ENCODE measurements around the gene STK36.

The STK36 gene, protein sequence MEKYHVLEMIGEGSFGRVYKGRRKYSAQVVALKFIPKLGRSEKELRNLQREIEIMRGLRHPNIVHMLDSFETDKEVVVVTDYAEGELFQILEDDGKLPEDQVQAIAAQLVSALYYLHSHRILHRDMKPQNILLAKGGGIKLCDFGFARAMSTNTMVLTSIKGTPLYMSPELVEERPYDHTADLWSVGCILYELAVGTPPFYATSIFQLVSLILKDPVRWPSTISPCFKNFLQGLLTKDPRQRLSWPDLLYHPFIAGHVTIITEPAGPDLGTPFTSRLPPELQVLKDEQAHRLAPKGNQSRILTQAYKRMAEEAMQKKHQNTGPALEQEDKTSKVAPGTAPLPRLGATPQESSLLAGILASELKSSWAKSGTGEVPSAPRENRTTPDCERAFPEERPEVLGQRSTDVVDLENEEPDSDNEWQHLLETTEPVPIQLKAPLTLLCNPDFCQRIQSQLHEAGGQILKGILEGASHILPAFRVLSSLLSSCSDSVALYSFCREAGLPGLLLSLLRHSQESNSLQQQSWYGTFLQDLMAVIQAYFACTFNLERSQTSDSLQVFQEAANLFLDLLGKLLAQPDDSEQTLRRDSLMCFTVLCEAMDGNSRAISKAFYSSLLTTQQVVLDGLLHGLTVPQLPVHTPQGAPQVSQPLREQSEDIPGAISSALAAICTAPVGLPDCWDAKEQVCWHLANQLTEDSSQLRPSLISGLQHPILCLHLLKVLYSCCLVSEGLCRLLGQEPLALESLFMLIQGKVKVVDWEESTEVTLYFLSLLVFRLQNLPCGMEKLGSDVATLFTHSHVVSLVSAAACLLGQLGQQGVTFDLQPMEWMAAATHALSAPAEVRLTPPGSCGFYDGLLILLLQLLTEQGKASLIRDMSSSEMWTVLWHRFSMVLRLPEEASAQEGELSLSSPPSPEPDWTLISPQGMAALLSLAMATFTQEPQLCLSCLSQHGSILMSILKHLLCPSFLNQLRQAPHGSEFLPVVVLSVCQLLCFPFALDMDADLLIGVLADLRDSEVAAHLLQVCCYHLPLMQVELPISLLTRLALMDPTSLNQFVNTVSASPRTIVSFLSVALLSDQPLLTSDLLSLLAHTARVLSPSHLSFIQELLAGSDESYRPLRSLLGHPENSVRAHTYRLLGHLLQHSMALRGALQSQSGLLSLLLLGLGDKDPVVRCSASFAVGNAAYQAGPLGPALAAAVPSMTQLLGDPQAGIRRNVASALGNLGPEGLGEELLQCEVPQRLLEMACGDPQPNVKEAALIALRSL (N-terminal part only)

GRCh38 chr2:218671654-218672566 is at the start of gene STK36, which contains the start of gene RNF25:
Gene STK36 (plus strand): TSS chr2:218672086. CDS start chr2:218672830, 744 bp downstream.
Gene RNF25 (minus strand): TSS chr2:218672002. CDS start chr2:218671970, 32 bp downstream.
- DNase-seq (ENCODE audit: extremely low read depth in 1 of 2, low read depth in 1 of 2) = peak; percentile 45 to 69

DNA sequence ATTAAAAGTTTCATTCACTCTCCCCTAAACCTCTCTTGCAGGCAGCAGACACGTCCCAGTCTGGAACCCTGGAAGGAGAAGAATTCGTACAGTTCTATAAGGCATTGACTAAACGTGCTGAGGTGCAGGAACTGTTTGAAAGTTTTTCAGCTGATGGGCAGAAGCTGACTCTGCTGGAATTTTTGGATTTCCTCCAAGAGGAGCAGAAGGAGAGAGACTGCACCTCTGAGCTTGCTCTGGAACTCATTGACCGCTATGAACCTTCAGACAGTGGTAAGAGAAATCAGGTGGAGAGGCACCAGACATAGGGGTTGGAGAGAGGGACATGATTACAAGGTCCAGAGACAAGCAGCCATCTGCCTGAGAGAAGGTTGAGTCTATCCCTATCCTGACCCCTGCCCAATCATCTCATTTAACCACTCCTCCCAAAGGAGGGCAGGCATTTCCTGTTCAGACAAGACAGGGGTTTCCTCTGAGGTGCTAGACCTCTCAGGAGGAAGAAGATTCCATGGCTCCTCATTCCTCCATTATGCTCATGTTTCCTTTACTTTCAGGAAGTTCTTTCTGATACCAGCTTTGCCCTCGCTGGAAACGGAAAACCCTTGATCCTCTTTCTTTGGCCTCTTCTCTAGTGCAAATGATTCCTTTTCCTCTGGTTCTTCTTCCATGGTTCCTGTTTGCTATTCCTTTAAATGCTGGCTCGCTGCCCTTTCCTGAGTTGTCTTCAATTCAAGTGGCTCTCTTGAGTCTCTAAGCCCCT is 49.1 kb upstream of the STK36 start:
- DNase-seq (ENCODE audit: extremely low read depth in 1 of 2, low read depth in 1 of 2) = no peak

DNA sequence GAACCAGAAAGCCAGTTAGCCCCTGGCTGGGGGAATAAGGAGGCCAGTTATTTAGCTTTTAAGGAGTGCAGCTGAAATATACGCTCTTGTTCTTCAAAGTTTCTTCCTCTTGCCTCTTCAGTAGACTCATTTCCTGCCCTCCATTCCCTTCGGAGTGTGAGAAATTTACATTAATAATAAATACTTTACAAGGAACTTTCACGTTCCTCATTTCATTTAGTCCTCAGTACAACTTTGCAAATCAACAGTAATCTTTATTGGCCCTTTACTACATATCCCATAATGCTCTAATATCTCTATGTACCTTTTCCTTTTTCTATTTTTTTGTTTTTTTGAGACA is 48.5 kb upstream of the STK36 start:
- DNase-seq (ENCODE audit: extremely low read depth in 1 of 2, low read depth in 1 of 2) = no peak

DNA sequence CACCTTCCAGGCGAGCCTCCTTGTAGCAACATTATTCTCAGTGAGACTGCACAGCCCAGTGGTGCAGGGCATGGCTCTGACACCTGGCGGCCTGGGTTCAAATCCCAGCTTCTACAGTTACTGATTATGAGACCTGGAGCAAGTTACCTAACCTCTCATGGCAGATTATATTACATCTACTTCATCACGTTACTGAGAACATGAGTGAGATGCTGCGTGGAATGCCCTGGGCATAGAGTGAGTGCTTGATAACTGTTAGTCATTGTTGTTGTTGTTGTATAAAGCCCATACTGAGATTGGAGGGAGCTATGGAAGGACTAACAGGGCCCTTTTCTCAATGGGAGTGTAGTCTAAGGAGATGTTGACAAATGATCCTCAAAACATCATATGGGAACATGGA is 45.5 kb upstream of the STK36 start:
- no peak for DNase-seq (ENCODE audit: extremely low read depth in 1 of 2, low read depth in 1 of 2)

DNA sequence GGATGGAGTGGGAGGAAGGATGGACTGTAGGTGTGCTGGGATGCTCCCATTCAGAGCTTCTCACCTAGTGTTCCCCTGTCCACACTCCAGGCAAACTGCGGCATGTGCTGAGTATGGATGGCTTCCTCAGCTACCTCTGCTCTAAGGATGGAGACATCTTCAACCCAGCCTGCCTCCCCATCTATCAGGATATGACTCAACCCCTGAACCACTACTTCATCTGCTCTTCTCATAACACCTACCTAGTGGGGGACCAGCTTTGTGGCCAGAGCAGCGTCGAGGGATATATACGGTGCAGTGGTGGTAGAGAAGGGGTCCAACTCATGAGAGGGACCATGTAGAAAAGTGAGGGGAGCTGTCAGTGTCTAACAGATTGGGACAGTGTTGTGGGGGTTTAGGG is 43.9 kb upstream of the STK36 start:
- DNase-seq (ENCODE audit: extremely low read depth in 1 of 2, low read depth in 1 of 2) = no peak

DNA sequence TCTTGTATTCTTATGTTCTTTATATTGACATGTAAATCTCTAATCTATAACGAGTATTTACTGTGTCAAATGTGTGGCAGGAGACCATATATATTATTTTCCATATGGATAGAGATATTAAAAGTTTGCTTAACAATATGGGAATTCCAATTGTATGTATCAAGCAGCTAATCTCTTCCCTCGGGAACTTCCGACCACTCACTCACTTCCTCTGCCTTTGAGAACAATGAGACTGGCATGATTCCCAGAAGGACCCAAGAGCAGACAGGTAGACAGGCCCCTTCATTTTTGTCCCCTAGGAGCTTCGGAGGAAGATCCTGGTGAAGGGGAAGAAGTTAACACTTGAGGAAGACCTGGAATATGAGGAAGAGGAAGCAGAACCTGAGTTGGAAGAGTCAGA is 40.0 kb upstream of the STK36 start:
- DNase-seq (ENCODE audit: extremely low read depth in 1 of 2, low read depth in 1 of 2) = no peak

- no peak for DNase-seq (ENCODE audit: extremely low read depth in 1 of 2, low read depth in 1 of 2)
These were observed 36.2 kb upstream of the STK36 start for GRCh38 chr2:218635719-218636118.

DNA sequence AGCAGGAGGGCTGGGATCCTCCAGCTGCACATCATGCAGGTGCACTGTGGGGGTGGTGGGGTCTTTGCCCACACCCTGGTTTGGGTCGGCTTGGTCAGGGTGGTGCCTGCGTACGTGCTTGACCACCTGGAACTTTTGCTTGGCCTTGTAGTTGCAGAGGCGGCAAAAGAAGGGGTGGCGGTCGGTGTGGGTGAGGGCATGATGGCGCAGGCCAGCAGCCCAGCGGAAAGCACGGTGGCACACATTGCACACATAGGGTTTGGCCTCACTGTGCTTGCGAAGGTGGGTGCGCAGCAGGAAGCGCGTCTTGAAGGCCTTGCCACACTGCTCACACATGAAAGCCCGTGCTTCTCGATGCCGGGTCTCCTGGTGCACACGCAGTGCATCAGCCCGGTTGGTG is 33.5 kb upstream of the STK36 start:
- DNase-seq (ENCODE audit: extremely low read depth in 1 of 2, low read depth in 1 of 2) = no peak

DNA sequence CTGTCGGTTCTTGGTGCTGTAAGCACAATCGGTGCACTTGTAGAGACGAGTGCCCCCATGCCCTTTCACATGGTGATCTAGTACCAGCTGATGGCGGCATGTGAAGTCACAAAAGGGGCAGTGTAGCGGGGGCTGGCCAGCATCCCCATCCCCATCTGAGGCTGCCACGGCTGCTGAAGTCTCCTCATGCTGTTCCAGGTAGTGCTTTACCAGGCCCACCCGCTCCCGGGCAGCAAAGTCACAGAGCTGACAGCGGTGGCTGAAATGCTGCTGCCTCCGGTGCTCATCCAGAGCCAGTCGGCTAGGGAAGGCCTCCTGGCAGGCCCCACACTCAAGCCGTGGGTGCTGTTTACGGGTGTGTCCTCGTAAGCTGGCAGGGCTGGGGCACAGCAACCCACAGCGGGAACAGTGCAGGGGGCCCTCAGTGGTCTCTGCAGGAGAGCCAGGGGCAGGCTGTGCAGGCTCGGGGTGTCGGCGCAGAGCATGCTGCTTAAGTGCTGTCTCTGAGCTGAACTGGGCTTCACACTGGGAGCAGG is 29.7 kb upstream of the STK36 start:
- DNase-seq (ENCODE audit: extremely low read depth in 1 of 2, low read depth in 1 of 2) = no peak

DNA sequence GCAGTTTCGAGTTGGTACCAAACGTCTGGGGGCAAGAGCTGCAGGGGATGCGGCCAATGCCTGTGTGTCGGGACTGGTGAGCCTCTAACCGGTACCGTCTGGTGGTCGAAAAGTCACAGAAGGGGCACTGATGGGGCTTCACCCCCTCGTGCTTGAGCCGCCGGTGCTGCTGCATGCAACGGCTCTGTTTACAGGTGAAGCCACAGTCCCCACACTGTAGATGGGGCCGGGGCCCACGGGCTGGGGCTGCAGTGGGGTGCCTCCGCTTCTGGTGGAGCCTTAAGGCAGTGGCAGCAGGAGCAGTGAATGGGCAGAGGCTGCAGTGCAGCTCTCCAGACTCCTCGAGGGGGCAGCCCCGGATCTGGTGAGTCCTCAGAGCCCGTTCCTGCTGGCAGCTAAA is 29.1 kb upstream of the STK36 start:
- DNase-seq (ENCODE audit: extremely low read depth in 1 of 2, low read depth in 1 of 2) = no peak

- DNase-seq (ENCODE audit: extremely low read depth in 1 of 2, low read depth in 1 of 2) = no peak
These were observed 28.1 kb upstream of the STK36 start for GRCh38 chr2:218643751-218644310.

DNA sequence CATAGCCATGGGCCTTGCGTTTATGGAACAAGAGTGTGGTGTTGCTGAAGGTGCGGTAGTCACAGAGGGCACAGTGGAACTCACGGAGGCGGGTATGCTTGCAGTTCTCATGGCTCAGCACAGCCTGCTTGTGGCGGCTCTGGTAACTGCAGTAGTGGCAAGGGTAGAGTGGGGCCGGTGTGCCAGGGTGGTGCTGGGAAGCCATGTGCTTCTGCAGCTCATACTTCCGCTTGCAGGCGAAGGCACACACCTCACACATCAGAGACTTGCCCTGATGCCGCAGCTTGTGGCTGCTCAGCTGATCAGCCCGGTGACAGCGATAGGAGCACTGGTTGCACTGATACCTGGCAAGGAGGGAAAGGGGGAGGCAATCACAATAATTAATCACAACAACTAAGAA is 27.2 kb upstream of the STK36 start:
- DNase-seq (ENCODE audit: extremely low read depth in 1 of 2, low read depth in 1 of 2) = no peak

- no peak for DNase-seq (ENCODE audit: extremely low read depth in 1 of 2, low read depth in 1 of 2)
These were observed 26.8 kb upstream of the STK36 start for GRCh38 chr2:218645126-218645525.

GRCh38 chr2:218648088-218648786 is 23.6 kb upstream of the STK36 start:
- DNase-seq (ENCODE audit: extremely low read depth in 1 of 2, low read depth in 1 of 2) = peak in 1 of 2 donors; percentile 30

DNA sequence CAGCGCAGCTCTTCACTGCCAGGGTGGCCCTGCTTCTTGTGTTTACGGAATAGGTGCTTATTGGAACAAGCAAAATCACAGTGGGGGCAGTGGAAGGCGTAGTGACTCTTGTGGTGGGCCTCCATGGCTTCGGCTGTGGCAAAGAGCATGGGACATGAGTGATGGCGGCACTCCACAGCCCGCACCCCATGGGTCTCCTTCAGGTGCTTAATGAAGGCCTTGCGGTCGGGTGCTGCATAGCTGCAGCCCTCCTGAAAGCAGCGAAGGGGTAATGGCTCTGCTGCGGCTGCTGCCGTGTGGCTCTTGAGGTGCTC is 23.1 kb upstream of the STK36 start:
- DNase-seq (ENCODE audit: extremely low read depth in 1 of 2, low read depth in 1 of 2) = no peak

DNA sequence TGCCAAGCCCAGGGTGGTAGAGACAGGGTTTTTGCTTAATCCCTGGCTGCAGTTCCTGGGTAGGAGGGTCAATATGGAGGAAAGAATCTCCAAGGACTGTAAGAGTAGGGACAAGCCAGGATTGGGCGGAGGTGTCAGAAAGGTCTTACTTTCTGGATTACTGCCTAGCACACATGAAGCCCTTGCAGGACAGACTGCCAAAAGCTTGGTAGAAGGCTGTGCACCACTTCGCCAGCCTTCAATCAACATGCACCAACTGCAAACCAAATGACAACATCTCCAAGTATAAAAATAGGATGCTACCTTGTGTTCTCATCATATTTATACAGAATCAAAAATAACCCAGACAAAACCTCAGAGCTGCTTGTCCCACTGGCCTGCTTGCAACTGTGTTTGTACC is 16.1 kb upstream of the STK36 start:
- no peak for DNase-seq (ENCODE audit: extremely low read depth in 1 of 2, low read depth in 1 of 2)

- DNase-seq (ENCODE audit: extremely low read depth in 1 of 2, low read depth in 1 of 2) = peak in 1 of 2 donors; percentile 8
These were observed 13.1 kb upstream of the STK36 start for GRCh38 chr2:218658671-218659257.

Data from activated CD8-positive, alpha-beta memory T cell treated with anti-CD3 and anti-CD28 coated beads for 1 hour (primary cell).